Measurements from ENCODE around the gene HARS1.
"Not testable (repeated sequence)": the region's sequence is repeated elsewhere in the genome, so short reads cannot be mapped to it uniquely, and the experiment has no call there.

HARS1 gene

GRCh38 chr5:140674211-140674610, 17.0 kb downstream of the HARS1 start:
- no peak for DNase-seq

DNA sequence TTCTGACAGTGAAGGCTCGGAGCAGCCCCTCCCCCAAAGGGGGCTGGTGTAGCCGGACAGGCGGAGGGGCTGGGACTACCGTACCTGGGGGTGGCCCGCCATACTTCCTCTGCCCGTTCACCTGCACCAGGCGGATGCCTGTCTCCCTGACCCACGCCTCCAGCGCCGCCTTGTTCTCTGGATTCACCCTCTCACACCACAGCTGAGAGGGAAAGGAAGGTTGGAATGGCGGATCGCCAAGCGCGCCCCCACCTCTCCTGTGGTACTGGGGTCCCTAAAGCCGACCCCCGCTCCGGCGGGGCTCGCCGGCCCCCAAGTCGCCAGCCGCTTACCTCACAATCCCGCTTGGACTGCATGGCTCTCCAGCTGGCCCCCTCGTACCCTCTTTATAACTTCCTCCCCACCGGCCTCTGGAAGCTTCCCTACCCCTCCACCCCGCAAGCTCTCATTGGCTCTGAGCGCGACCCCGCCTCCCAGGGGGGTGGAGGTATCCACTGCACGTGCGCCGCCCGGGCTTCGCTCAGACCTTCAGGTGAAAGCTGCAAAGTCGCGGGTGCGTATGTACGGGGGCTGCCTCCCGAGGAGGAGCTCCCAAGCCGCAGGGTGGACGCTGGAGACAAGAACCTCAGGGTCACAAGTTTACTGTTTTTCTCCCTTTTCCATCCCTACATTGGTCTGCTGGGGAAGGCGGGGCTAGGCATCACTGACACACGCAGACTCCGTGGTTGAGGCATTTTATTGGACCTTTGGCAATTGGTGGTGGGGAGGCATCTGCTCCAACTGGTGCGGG, 17.8 kb downstream of the HARS1 start, which contains the start of gene DND1:
Gene DND1 (minus strand): TSS at position 390 of the 790 bp plus-strand sequence. CDS start 34 bp downstream, at position 356.
- DNase-seq = no peak

GRCh38 chr5:140672455-140673186, 18.5 kb downstream of the HARS1 start:
- DNase-seq = no peak

GRCh38 chr5:140671472-140672125, 19.6 kb downstream of the HARS1 start:
- DNase-seq = no peak

DNA sequence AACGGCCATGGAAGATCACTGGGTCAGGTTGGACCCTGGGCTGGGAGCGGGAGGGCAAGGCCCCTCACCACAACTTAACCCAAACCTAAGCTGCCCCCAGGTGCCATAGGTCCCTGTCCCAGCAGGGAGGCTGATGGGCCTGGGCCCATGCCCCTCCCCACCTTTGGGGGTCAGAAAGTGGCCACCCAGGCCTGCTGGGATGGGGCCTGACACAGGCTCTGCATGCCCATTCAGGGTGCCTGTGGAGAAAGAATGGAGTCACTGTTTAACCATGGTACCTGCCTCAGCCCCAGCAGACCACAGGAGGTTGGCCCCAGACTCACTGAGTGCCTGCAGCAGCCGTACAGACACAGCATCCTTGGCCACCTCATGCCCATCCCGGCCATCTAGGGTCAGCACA, 20.1 kb downstream of the HARS1 start:
- DNase-seq = not testable (repeated sequence)

- peak; percentile 95 for DNase-seq
Observed at GRCh38 chr5:140664359-140665119, 26.6 kb downstream of the HARS1 start, which contains the start of gene WDR55. Gene WDR55 (plus strand): TSS chr5:140664904. CDS start chr5:140664913, 9 bp downstream.

GRCh38 chr5:140664030-140664358, 27.2 kb downstream of the HARS1 start:
- no peak for DNase-seq

GRCh38 chr5:140660371-140660770, 30.8 kb downstream of the HARS1 start:
- DNase-seq = not testable (repeated sequence)

DNA sequence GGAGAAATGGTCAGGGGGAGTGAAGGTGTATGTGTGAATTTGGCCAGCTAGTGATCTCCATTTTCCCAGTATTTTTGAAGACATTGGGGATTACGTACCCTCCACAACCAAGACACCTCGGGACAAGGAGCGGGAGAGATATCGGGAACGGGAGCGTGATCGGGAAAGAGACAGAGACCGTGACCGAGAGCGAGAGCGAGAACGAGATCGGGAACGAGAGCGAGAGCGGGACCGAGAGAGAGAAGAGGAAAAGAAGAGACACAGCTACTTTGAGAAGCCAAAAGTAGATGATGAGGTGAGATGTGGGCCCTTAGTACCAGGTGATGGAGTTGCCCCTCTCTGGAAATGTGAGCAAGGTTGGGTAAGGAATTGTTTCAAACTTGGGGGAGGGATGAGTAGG, 32.3 kb downstream of the HARS1 start:
- DNase-seq = no peak

GRCh38 chr5:140647042-140647419, 44.1 kb downstream of the HARS1 start:
- DNase-seq = no peak

- peak; percentile 64 for DNase-seq
Observed at GRCh38 chr5:140642718-140643117, 48.5 kb downstream of the HARS1 start.

GRCh38 chr5:140641716-140642115, 49.5 kb downstream of the HARS1 start:
- DNase-seq = no peak

- DNase-seq = peak; percentile 83
Observed at GRCh38 chr5:140639148-140639981, 51.8 kb downstream of the HARS1 start, which contains the start of gene TMCO6. Gene TMCO6 (plus strand): TSS chr5:140639451. CDS start chr5:140639528, 77 bp downstream.

GRCh38 chr5:140638898-140639147, 52.3 kb downstream of the HARS1 start:
- DNase-seq = not testable (repeated sequence)

GRCh38 chr5:140637371-140638100, 53.6 kb downstream of the HARS1 start:
- DNase-seq = no peak

GRCh38 chr5:140635291-140636257, 55.6 kb downstream of the HARS1 start:
- DNase-seq = no peak

DNA sequence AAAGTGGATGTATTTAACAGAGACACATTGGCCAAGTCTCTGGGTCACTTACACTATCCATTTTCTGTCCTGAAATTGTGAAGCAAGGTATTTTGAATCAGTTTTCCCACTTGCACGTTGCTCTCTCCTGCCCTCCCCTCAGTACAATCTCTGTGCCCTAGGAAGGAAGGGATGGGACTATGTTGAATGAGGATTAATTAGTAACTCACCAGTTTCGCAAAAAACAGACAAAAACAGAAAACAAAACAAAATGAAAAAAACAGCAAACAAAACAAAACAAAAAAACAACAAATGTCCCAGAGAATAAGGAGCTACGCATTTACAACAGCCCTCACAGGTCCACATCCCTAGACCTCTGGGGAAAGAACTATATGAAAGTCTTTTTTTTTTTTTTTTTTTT, 57.1 kb downstream of the HARS1 start:
- no peak for DNase-seq

DNA sequence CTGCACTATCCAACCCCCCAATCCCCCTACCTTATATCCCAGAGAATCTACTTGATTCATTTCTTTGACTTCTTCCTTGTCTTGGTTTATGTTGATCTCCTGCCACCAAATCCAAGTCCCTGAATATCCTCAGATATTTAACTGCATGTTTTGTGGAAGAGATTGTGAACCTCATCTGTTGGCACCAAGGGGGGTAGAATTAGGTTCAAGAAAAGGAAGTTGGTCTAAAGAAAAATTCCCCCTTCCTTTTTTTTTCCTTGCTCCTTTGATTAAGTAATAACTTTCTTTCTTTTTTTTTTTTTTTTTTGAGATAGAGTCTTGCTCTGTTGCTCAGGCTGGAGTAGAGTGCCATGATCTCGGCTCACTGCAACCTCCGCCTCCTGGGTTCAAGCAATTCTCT, 57.7 kb downstream of the HARS1 start:
- DNase-seq = no peak

- peak; percentile 71 for DNase-seq
Observed at GRCh38 chr5:140633021-140633471, 58.1 kb downstream of the HARS1 start, which contains the start of gene CD14. Gene CD14 (minus strand): TSS chr5:140633175. CDS start chr5:140633071, 104 bp downstream.
